DOHH2 (cell line): ENCODE measurements around the gene CRACR2A.

Experiments
- H3F3A ChIP-seq: fragments of 200-600 bp; sonication (generic), shearing (Covaris generic); 2 replicates; pipeline ENCODE4 v1.6.0; 2016; ENCODE audit warnings: antibody characterized with exemption, mild to moderate bottlenecking; ENCODE audit not compliant: control insufficient read depth, insufficient read depth
- H3K27ac ChIP-seq: fragments of 200-600 bp; sonication (generic); 2 replicates; pipeline ENCODE4 v1.5.1; 2014; ENCODE audit warnings: low read depth, mild to moderate bottlenecking, low read length, moderate library complexity
- H3K27me3 ChIP-seq: fragments of 200-600 bp; sonication (generic); 2 replicates; pipeline ENCODE4 v1.6.1; 2014; ENCODE audit warnings: mild to moderate bottlenecking, low read length, mixed read lengths; ENCODE audit not compliant: control insufficient read depth
- H3K36me3 ChIP-seq: fragments of 200-600 bp; sonication (generic); 2 replicates; pipeline ENCODE4 v1.6.1; 2014; ENCODE audit warnings: mild to moderate bottlenecking, low read length, moderate library complexity, mixed read lengths; ENCODE audit not compliant: control insufficient read depth
- H3K4me1 ChIP-seq: fragments of 200-600 bp; sonication (generic); 2 replicates; pipeline ENCODE4 v1.6.1; 2014; ENCODE audit warnings: mild to moderate bottlenecking, low read length, mixed read lengths; ENCODE audit not compliant: control insufficient read depth
- H3K4me2 ChIP-seq: fragments of 200-600 bp; sonication (generic); 2 replicates; pipeline ENCODE4 v1.6.0; 2014; ENCODE audit warnings: mild to moderate bottlenecking, low read length, moderate library complexity
- H3K4me3 ChIP-seq: fragments of 200-600 bp; sonication (generic); 2 replicates; pipeline ENCODE4 v1.5.1; 2014; ENCODE audit warnings: mild to moderate bottlenecking, low read length, mixed read lengths
- H3K79me2 ChIP-seq: fragments of 200-600 bp; sonication (generic); 2 replicates; pipeline ENCODE4 v1.6.1; 2014; ENCODE audit warnings: mild to moderate bottlenecking, low read length, mixed read lengths; ENCODE audit not compliant: control insufficient read depth
- H3K9me2 ChIP-seq: fragments of 200-600 bp; sonication (generic); replicated peaks from 2 replicates; pipeline ENCODE4 v1.6.1; 2014; ENCODE audit warnings: mild to moderate bottlenecking, low read length, mixed read lengths; ENCODE audit not compliant: control insufficient read depth
- H3K9me3 ChIP-seq: fragments of 200-600 bp; sonication (generic); 2 replicates; pipeline ENCODE4 v1.6.1; 2014; ENCODE audit warnings: antibody characterized with exemption, low read length, mixed read lengths; ENCODE audit not compliant: control insufficient read depth, insufficient read depth
- H4K20me1 ChIP-seq: fragments of 200-600 bp; sonication (generic); 2 replicates; pipeline ENCODE4 v1.6.0; 2014; ENCODE audit warnings: low read depth, mild to moderate bottlenecking, antibody characterized with exemption, low read length, moderate library complexity; ENCODE audit not compliant: control insufficient read depth, insufficient read depth
- EZH2phosphoT487 ChIP-seq: fragments of 200-600 bp; sonication (generic); IDR thresholded peaks from 2 replicates; pipeline ENCODE4 v1.6.1; 2017; ENCODE audit warnings: borderline replicate concordance, mild to moderate bottlenecking, antibody characterized with exemption, low read length, moderate library complexity, mixed read lengths
- TF ChIP-seq, protein P1 (sequence below): fragments of 200-600 bp; sonication (generic); IDR thresholded peaks from one replicate; pipeline ENCODE4 v1.5.1; 2014; ENCODE audit warnings: antibody characterized with exemption, mild to moderate bottlenecking, low read depth, low read length; ENCODE audit not compliant: poor library complexity, severe bottlenecking

CRACR2A gene

DNA sequence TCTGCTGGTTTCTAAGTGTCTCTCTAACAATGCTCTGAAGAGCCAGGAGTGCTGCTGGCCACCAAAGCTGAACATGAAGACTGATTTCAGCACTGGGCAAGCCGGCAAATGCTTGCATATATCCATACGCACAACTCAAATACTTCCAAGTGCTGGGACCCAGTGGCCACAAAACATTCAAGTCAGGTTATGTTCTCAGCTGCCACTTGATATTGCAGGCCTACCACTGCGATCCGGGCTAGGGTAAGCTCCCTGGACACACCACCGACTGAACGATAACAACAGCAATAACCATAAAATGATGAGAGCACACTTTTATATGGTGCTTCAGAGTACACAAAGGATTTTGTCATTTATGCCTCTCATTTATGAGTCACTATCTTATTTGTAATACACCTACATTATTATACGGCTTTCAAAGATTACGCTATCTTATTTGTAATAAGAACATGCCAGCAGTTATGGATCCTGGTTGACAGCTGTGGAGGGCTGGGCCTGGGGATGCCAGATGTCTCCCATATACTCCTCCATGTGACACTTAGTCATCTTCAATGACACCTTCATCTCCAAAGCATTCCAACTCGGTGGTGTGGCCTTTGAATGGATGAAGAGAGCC, 35.5 kb downstream of the CRACR2A start:
- H3K9me3 ChIP-seq, result peaks cover 2% of the 10 kb centered on the region; the same call in 1 of the 2 replicates
- H3K27ac ChIP-seq, result no peak overlapping the region
- H3K79me2 ChIP-seq, result no peaks in the 10 kb centered on the region
- peaks cover 5% of the 10 kb centered on the region; the same call in 1 of the 2 replicates for H3K4me1 ChIP-seq
- H3F3A ChIP-seq, result no peaks in the 10 kb centered on the region
- H3K4me2 ChIP-seq, result no peak overlapping the region
- H3K27me3 ChIP-seq, result no peaks in the 10 kb centered on the region
- H3K9me2 ChIP-seq, result no peaks in the 10 kb centered on the region
- no peaks in the 10 kb centered on the region for H4K20me1 ChIP-seq
- no peak overlapping the region for H3K4me3 ChIP-seq
- H3K36me3 ChIP-seq, result peaks cover 31% of the 10 kb centered on the region
- TF ChIP-seq EZH2phosphoT487, result no peak
- TF ChIP-seq, protein P1, sequence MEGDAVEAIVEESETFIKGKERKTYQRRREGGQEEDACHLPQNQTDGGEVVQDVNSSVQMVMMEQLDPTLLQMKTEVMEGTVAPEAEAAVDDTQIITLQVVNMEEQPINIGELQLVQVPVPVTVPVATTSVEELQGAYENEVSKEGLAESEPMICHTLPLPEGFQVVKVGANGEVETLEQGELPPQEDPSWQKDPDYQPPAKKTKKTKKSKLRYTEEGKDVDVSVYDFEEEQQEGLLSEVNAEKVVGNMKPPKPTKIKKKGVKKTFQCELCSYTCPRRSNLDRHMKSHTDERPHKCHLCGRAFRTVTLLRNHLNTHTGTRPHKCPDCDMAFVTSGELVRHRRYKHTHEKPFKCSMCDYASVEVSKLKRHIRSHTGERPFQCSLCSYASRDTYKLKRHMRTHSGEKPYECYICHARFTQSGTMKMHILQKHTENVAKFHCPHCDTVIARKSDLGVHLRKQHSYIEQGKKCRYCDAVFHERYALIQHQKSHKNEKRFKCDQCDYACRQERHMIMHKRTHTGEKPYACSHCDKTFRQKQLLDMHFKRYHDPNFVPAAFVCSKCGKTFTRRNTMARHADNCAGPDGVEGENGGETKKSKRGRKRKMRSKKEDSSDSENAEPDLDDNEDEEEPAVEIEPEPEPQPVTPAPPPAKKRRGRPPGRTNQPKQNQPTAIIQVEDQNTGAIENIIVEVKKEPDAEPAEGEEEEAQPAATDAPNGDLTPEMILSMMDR, result no peak

DNA sequence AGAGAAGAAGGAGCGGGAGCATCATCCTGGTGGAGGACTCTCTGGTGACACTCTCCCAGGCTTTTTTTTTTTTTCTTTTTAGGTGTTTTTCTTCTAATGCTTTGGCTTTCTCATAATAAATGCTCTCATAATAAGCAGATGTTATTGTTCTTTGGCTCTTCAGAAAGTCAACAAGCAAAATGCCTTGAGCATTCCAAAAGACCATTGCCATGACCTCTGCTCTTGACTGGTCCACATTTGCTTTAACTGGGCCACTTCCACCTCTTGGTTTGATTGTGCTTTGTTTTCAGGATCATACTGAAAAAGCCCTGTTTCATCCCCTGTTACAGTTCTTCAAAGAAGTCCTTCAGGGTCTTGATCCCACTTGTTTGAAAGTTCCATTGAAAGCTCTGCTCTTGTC, 36.9 kb downstream of the CRACR2A start:
- no peak for TF ChIP-seq EZH2phosphoT487
- TF ChIP-seq, protein P1, result no peak
- Histone ChIP-seq H3F3A (no peaks in the 10 kb centered on the region), H3K4me3 (no peak overlapping the region), H3K9me2 (no peaks in the 10 kb centered on the region), H4K20me1 (no peaks in the 10 kb centered on the region), H3K4me2 (no peak overlapping the region), H3K27me3 (no peaks in the 10 kb centered on the region), H3K4me1 (peaks cover 5% of the 10 kb centered on the region; the same call in 1 of the 2 replicates), H3K27ac (no peak overlapping the region), H3K9me3 (no peaks in the 10 kb centered on the region), H3K36me3 (peaks cover 40% of the 10 kb centered on the region), H3K79me2 (no peaks in the 10 kb centered on the region)

DNA sequence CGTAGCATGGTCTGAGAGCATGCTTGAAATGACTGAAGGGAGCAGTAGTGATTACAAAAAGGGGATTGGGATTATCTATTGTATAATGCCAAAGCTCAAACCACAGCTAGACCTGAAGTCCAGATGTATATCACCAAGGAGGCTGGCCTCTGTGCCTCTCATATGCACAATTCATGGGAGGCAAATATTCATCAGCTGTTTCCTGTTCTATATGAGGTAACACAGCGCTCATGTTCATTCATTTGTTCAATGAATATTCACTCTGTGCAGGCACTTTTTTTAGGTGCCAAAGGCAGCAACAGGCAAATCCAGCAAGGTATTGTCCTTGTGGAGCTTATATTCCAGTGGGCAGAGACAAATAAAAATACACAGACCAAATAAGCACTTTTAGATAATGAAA, 39.0 kb downstream of the CRACR2A start:
- no peaks in the 10 kb centered on the region for H3K27me3 ChIP-seq
- H3K36me3 ChIP-seq, result peaks cover 40% of the 10 kb centered on the region
- H4K20me1 ChIP-seq, result no peaks in the 10 kb centered on the region
- peaks cover 5% of the 10 kb centered on the region; the same call in 1 of the 2 replicates for H3K4me1 ChIP-seq
- no peaks in the 10 kb centered on the region for H3F3A ChIP-seq
- no peaks in the 10 kb centered on the region for H3K9me3 ChIP-seq
- no peak overlapping the region for H3K4me2 ChIP-seq
- TF ChIP-seq EZH2phosphoT487, result no peak
- TF ChIP-seq, protein P1, result no peak
- H3K79me2 ChIP-seq, result no peaks in the 10 kb centered on the region
- H3K4me3 ChIP-seq, result no peak overlapping the region
- no peak overlapping the region for H3K27ac ChIP-seq
- no peaks in the 10 kb centered on the region for H3K9me2 ChIP-seq
